BJ (cell line): Measurements from ENCODE around the gene MICAL3. TPM values are rescaled to one million over a fixed set of nuclear protein-coding genes. Genes with fewer than 3 reads are reported as not detected.

Experiments
- CTCF ChIA-PET: fragments of 350-600 bp; formaldehyde crosslinking; extraction: SDS; loops from one replicate; lab custom pipeline; 2021; ENCODE audit warnings: antibody characterized with exemption, inconsistent platforms; lab: Yijun Ruan, JAX
- POLR2A ChIA-PET: fragments of 300-600 bp; sonication (Branson Sonifier 250); formaldehyde crosslinking; extraction: SDS; loops from one replicate; lab custom pipeline; 2021; ENCODE audit warnings: antibody characterized with exemption; lab: Charles Lee
- DNase-seq: peaks from one replicate; pipeline ENCODE4 v3.0.0-alpha.2; 2011; ENCODE audit warnings: low read depth
- H3K27me3 ChIP-seq: 2 replicates; pipeline ENCODE4 v1.6.0; 2011; ENCODE audit warnings: low read length; ENCODE audit not compliant: control insufficient read depth, insufficient read depth
- H3K36me3 ChIP-seq: 2 replicates; pipeline ENCODE4 v1.5.1; 2011; ENCODE audit warnings: low read length; ENCODE audit not compliant: control insufficient read depth, insufficient read depth
- H3K4me3 ChIP-seq: 2 replicates; pipeline ENCODE4 v1.5.1; 2011; ENCODE audit warnings: low read depth, mild to moderate bottlenecking, control low read depth, low read length
- polyA plus RNA-seq: library from polyadenylated mRNA; depleted of rRNA; stranded (reverse); fragments of >200 nt; gene quantifications from 2 replicates; pipeline ENCODE4 v1.2.3, GENCODE V29; 2011
- TF ChIP-seq, protein P1 (sequence below): IDR thresholded peaks from 2 replicates; pipeline ENCODE4 v1.5.1; 2011; ENCODE audit warnings: low read depth, mild to moderate bottlenecking, control low read depth, inconsistent platforms, low read length, moderate library complexity; ENCODE audit not compliant: insufficient read depth

Gene MICAL3
- polyA plus RNA-seq, 1 experiment, result 16.4 TPM

GRCh38 chr22:18063306-18063705, 38.9 kb upstream of the MICAL3 start:
- CTCF ChIA-PET, result interaction anchor here (0.9 to 1.8 kb wide), 4 partner anchors 9 to 505 kb away, joined by 3 to 12 read pairs (median 4); no protein-coding TSS in a partner anchor
- POLR2A ChIA-PET, result no interaction called here
- TF ChIP-seq, protein P1, sequence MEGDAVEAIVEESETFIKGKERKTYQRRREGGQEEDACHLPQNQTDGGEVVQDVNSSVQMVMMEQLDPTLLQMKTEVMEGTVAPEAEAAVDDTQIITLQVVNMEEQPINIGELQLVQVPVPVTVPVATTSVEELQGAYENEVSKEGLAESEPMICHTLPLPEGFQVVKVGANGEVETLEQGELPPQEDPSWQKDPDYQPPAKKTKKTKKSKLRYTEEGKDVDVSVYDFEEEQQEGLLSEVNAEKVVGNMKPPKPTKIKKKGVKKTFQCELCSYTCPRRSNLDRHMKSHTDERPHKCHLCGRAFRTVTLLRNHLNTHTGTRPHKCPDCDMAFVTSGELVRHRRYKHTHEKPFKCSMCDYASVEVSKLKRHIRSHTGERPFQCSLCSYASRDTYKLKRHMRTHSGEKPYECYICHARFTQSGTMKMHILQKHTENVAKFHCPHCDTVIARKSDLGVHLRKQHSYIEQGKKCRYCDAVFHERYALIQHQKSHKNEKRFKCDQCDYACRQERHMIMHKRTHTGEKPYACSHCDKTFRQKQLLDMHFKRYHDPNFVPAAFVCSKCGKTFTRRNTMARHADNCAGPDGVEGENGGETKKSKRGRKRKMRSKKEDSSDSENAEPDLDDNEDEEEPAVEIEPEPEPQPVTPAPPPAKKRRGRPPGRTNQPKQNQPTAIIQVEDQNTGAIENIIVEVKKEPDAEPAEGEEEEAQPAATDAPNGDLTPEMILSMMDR, result no peak
- Histone ChIP-seq H3K4me3 (no peak overlapping the region), H3K36me3 (no peaks in the 10 kb centered on the region), H3K27me3 (no peaks in the 10 kb centered on the region)
- no peak for DNase-seq

DNA sequence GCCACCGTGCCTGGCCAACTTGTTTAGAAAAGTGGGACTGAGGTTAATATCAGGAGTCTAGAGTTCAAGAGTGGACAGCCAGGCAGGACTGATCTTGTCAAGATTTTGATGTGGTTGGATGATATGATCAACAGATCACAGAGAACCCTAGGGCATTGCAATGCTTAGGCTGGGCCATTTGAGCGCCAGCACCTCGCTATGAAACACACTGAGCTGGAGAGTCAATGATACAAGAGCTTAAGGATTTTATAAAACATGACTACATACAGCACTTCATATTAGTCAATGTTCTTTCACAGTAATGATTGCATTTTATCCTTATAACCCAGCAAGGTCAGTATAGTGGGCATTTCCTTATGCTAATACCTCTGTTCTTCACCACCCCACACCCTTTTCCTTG, 38.1 kb upstream of the MICAL3 start:
- DNase-seq, result no peak
- CTCF ChIA-PET, result interaction anchor here (1.1 to 1.8 kb wide), 3 partner anchors 9 to 504 kb away, joined by 3 to 12 read pairs (median 3); no protein-coding TSS in a partner anchor
- Histone ChIP-seq H3K4me3 (no peak overlapping the region), H3K27me3 (no peaks in the 10 kb centered on the region), H3K36me3 (no peaks in the 10 kb centered on the region)
- TF ChIP-seq, protein P1, result no peak
- POLR2A ChIA-PET, result no interaction called here

DNA sequence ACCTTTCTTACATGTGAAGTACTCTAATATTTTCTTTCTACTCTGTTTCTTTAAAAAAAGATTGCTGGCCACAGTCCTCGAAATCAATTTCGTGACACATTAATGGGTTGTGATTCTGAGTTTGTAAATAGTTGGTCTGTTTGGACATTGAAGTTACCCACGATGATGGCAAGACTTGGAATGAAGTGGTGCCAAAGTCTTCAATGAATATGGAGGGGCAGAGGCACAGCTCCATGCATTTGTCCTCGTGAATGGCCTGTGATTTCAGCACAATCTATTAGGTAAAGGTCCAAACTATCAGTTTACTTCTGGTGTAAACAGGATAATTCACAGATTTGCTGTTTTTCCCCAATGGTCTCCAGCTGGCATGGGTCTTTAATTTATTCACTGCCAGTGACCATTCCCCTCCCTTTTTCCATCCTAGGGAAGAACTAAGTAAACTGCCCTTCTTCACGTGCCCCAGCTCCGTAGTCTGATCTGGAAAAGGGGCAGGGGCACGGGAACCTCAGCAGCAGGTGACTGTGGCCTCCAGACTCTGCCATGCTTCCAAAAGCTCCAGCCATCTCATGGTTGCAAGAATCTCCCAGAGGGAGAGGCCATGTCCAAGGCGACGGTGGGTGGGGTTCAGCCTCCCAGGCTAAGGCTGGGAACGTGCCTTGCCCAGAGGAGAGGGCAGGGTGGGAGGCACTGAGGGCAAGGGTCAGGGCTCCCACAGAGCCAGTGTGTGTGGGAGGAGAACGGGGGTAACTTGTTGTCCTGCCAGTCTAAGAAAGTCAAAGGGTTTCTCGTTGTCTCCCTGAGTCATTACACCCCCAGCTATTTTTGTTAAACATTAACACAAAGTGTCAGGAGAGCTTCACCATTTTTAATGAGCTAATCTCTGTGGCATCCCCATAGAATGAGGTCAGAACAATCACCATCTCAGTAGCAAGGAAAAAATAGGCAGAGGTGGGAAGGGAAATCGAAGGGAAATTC, 36.6 kb upstream of the MICAL3 start:
- Histone ChIP-seq H3K36me3 (no peaks in the 10 kb centered on the region), H3K27me3 (no peaks in the 10 kb centered on the region), H3K4me3 (no peak overlapping the region)
- CTCF ChIA-PET, result interaction anchor here (0.9 to 2.0 kb wide), 2 partner anchors 11 to 230 kb away, joined by 3 to 7 read pairs; no protein-coding TSS in a partner anchor
- POLR2A ChIA-PET, result no interaction called here
- DNase-seq, result no peak
- TF ChIP-seq, protein P1, result no peak

DNA sequence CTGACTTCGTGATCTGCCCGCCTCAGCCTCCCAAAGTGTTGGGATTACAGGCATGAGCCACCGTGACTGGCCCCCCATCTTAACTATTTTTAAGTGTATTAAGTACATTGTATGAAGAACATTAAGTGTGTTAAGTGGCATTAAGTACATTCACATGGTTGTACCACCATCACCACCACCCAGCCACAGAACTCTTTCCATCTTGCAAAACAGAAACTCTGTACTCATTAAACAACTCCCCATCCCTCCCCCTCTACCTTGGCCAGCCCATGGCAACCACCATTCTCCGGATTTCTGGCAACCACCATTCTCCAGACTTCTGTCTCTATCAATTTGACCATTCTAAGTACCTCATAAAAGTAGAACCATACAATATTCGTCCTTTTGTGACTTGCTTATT, 35.6 kb upstream of the MICAL3 start:
- ChIA-PET CTCF (interaction anchor here (0.7 to 2.0 kb wide), 2 partner anchors 16 to 229 kb away, joined by 3 to 7 read pairs; no protein-coding TSS in a partner anchor), POLR2A (no interaction called here)
- TF ChIP-seq, protein P1, result no peak
- no peak for DNase-seq
- no peaks in the 10 kb centered on the region for H3K36me3 ChIP-seq
- H3K4me3 ChIP-seq, result no peak overlapping the region
- no peaks in the 10 kb centered on the region for H3K27me3 ChIP-seq

GRCh38 chr22:18059473-18059872, 35.1 kb upstream of the MICAL3 start:
- no peak for DNase-seq
- Histone ChIP-seq H3K36me3 (no peaks in the 10 kb centered on the region), H3K4me3 (no peak overlapping the region), H3K27me3 (no peaks in the 10 kb centered on the region)
- ChIA-PET POLR2A (no interaction called here), CTCF (interaction anchor here (0.7 to 1.2 kb wide), 2 partner anchors 17 to 229 kb away, joined by 3 read pairs; no protein-coding TSS in a partner anchor)
- TF ChIP-seq, protein P1, result no peak
